RWPE2 (cell line): Measurements from ENCODE around the gene CCL14.
"Not testable (repeated sequence)": the region's sequence is repeated elsewhere in the genome, so short reads cannot be mapped to it uniquely, and the experiment has no call there.

Source experiments
- ATAC-seq: fragments of 200-7000 bp; cut with Tn5 transposase; 3 replicates; pipeline ENCODE4 v1.9.1; 2021; ENCODE audit warnings: low read depth
- DNase-seq: peaks from one replicate; pipeline ENCODE4 v3.0.0-alpha.2; 2020; ENCODE audit warnings: low spot score
- H3K27ac ChIP-seq: fragments of 450-650 bp; 2 replicates; pipeline ENCODE4 v1.5.1; 2017; ENCODE audit warnings: mild to moderate bottlenecking; ENCODE audit not compliant: poor library complexity, severe bottlenecking
- H3K27me3 ChIP-seq: fragments of 250-450 bp; sonication (Bioruptor Pico); 2 replicates; pipeline ENCODE4 v1.5.1; 2021; ENCODE audit warnings: mild to moderate bottlenecking, moderate library complexity; ENCODE audit not compliant: insufficient read depth, poor library complexity, severe bottlenecking
- H3K36me3 ChIP-seq: fragments of 250-450 bp; sonication (Bioruptor Pico); 2 replicates; pipeline ENCODE4 v1.5.1; 2020; ENCODE audit warnings: low read depth, mild to moderate bottlenecking, moderate library complexity
- H3K4me1 ChIP-seq: fragments of 250-450 bp; sonication (Bioruptor Pico); 2 replicates; pipeline ENCODE4 v1.5.1; 2021; ENCODE audit warnings: mild to moderate bottlenecking, moderate library complexity; ENCODE audit not compliant: insufficient read depth, poor library complexity, severe bottlenecking
- H3K4me3 ChIP-seq: fragments of 250-450 bp; sonication (Bioruptor Pico); 2 replicates; pipeline ENCODE4 v1.5.1; 2021; ENCODE audit warnings: mild to moderate bottlenecking, moderate library complexity; ENCODE audit not compliant: severe bottlenecking
- H3K9me3 ChIP-seq: fragments of 250-450 bp; sonication (Bioruptor Pico); 2 replicates; pipeline ENCODE4 v1.5.1; 2021; ENCODE audit warnings: mild to moderate bottlenecking, moderate library complexity; ENCODE audit not compliant: severe bottlenecking
- CTCF ChIP-seq: fragments of 450-650 bp; IDR thresholded peaks from one replicate; pipeline ENCODE4 v1.5.1; 2017; ENCODE audit warnings: mild to moderate bottlenecking, moderate library complexity; ENCODE audit not compliant: poor library complexity, severe bottlenecking

Gene CCL14

GRCh38 chr17:35942588-35943186, 43.8 kb downstream of the CCL14 start:
- no peaks in the 10 kb centered on the region for H3K27me3 ChIP-seq
- no peaks in the 10 kb centered on the region for H3K36me3 ChIP-seq
- H3K27ac ChIP-seq: no peak overlapping the region
- H3K9me3 ChIP-seq: no peaks in the 10 kb centered on the region
- ATAC-seq: no peak
- no peak for TF ChIP-seq CTCF
- no peak for DNase-seq
- H3K4me3 ChIP-seq: no peak overlapping the region
- peaks cover 3% of the 10 kb centered on the region for H3K4me1 ChIP-seq

GRCh38 chr17:35938492-35938891, 48.0 kb downstream of the CCL14 start:
- DNase-seq, ATAC-seq, H3K4me3 ChIP-seq, H3K9me3 ChIP-seq, H3K4me1 ChIP-seq, H3K27me3 ChIP-seq, H3K27ac ChIP-seq, H3K36me3 ChIP-seq: not testable (repeated sequence)

- H3K27me3 ChIP-seq: no peaks in the 10 kb centered on the region
- ATAC-seq (no peak), DNase-seq (no peak)
- no peak overlapping the region for H3K27ac ChIP-seq
- no peak for TF ChIP-seq CTCF
- H3K4me3 ChIP-seq: no peak overlapping the region
- no peaks in the 10 kb centered on the region for H3K4me1 ChIP-seq
- H3K9me3 ChIP-seq: no peaks in the 10 kb centered on the region
- no peaks in the 10 kb centered on the region for H3K36me3 ChIP-seq
These were observed 50.5 kb downstream of the CCL14 start for GRCh38 chr17:35936063-35936462.

- no peaks in the 10 kb centered on the region for H3K9me3 ChIP-seq
- H3K36me3 ChIP-seq: no peaks in the 10 kb centered on the region
- H3K27ac ChIP-seq: no peak overlapping the region
- no peak for TF ChIP-seq CTCF
- H3K4me3 ChIP-seq: no peak overlapping the region
- no peaks in the 10 kb centered on the region for H3K27me3 ChIP-seq
- ATAC-seq (no peak), DNase-seq (no peak)
- no peaks in the 10 kb centered on the region for H3K4me1 ChIP-seq
These were observed 51.8 kb downstream of the CCL14 start for GRCh38 chr17:35934760-35935159.
